Naive B cell (primary cell): ENCODE data around the gene SPO11. TPM values are rescaled to one million over a fixed set of nuclear protein-coding genes. Genes with fewer than 3 reads are reported as not detected.

Source experiments
- ATAC-seq, 2 donors: fragments of 150-1000 bp; cut with Tn5 transposase; 2 replicates each; pipeline ENCODE4 v1.10.0; 2021; ENCODE audit warnings: low read depth in 2 of 2, mild to moderate bottlenecking in 2 of 2, moderate library complexity in 2 of 2
- DNase-seq: peaks from one replicate; pipeline ENCODE4 v3.0.0; 2022
- H3K27ac Mint-ChIP-seq, 6 donors: one replicate each; pipeline ENCODE4 v1.8.0; 2020 to 2022; ENCODE audit warnings: mild to moderate bottlenecking in 6 of 6, mixed read lengths in 6 of 6, moderate library complexity in 5 of 6, inconsistent platforms in 2 of 6
- H3K27me3 Mint-ChIP-seq, 3 donors: one replicate each; pipeline ENCODE4 v1.8.0; 2021 to 2022; ENCODE audit warnings: mixed read lengths in 3 of 3, mild to moderate bottlenecking in 1 of 3
- H3K36me3 Mint-ChIP-seq, 2 donors: one replicate each; pipeline ENCODE4 v1.8.0; 2020 to 2022; ENCODE audit warnings: mixed read lengths in 2 of 2, inconsistent platforms in 1 of 2, mild to moderate bottlenecking in 1 of 2
- H3K4me1 Mint-ChIP-seq, 3 donors: one replicate each; pipeline ENCODE4 v1.8.0; 2020 to 2022; ENCODE audit warnings: mixed read lengths in 3 of 3, inconsistent platforms in 1 of 3, mild to moderate bottlenecking in 1 of 3, moderate library complexity in 1 of 3
- H3K4me3 Mint-ChIP-seq, 8 donors: one replicate each; pipeline ENCODE4 v1.8.0; 2020 to 2022; ENCODE audit warnings: mild to moderate bottlenecking in 8 of 8, mixed read lengths in 8 of 8, moderate library complexity in 8 of 8, inconsistent platforms in 2 of 8
- H3K9me3 Mint-ChIP-seq, 7 donors: one replicate each; pipeline ENCODE4 v1.8.0; 2020 to 2022; ENCODE audit warnings: mixed read lengths in 7 of 7, mild to moderate bottlenecking in 5 of 7, inconsistent platforms in 2 of 7, moderate library complexity in 1 of 7
- polyA plus RNA-seq, 6 donors: library from polyadenylated mRNA; unstranded; fragments of 300-500 nt; fragmentation: Illumina TruSeq; gene quantifications; one replicate each; pipeline ENCODE4 v1.2.3, GENCODE V29; 2021; ENCODE audit warnings: low read depth in 6 of 6

The SPO11 gene
- polyA plus RNA-seq, 6 donors from 2014 or later = not detected

- ATAC-seq (no peak), DNase-seq (no peak)
- Mint-ChIP-seq H3K27me3 (peaks cover 16 to 55% (median 40%) of the 10 kb centered on the region in 3 donors), H3K27ac (no peak overlapping the region), H3K4me1 (no peaks in the 10 kb centered on the region), H3K4me3 (no peak overlapping the region), H3K9me3 (no peaks in the 10 kb centered on the region), H3K36me3 (no peaks in the 10 kb centered on the region)
Observed at GRCh38 chr20:57315976-57316480, 13.6 kb upstream of the SPO11 start.

- Mint-ChIP-seq H3K36me3 (no peaks in the 10 kb centered on the region), H3K27ac (no peak overlapping the region), H3K9me3 (no peaks in the 10 kb centered on the region), H3K4me1 (no peaks in the 10 kb centered on the region), H3K4me3 (peak overlapping the region in 1 of 8 donors; percentile 6), H3K27me3 (peaks cover 22 to 62% (median 47%) of the 10 kb centered on the region in 3 donors)
- ATAC-seq (no peak), DNase-seq (no peak)
Observed at GRCh38 chr20:57316795-57317201, 12.8 kb upstream of the SPO11 start.

- no peak overlapping the region for H3K4me3 Mint-ChIP-seq
- H3K4me1 Mint-ChIP-seq = no peaks in the 10 kb centered on the region
- H3K36me3 Mint-ChIP-seq = no peaks in the 10 kb centered on the region
- ATAC-seq (no peak), DNase-seq (no peak)
- H3K9me3 Mint-ChIP-seq = peaks cover 0 to 1% (median 0%) of the 10 kb centered on the region in 7 donors
- no peak overlapping the region for H3K27ac Mint-ChIP-seq
- peaks cover 26 to 68% (median 52%) of the 10 kb centered on the region in 3 donors for H3K27me3 Mint-ChIP-seq
Observed at GRCh38 chr20:57317316-57317788, 12.3 kb upstream of the SPO11 start.

GRCh38 chr20:57317789-57318371 lies 11.7 kb upstream of the SPO11 start:
- Mint-ChIP-seq H3K36me3 (no peaks in the 10 kb centered on the region), H3K4me3 (no peak overlapping the region), H3K27me3 (peaks cover 31 to 73% (median 58%) of the 10 kb centered on the region in 3 donors), H3K9me3 (peaks cover 0 to 1% (median 0%) of the 10 kb centered on the region in 7 donors), H3K27ac (no peak overlapping the region), H3K4me1 (no peaks in the 10 kb centered on the region)
- ATAC-seq = no peak
- DNase-seq = no peak

- Mint-ChIP-seq H3K36me3 (no peaks in the 10 kb centered on the region), H3K4me1 (no peaks in the 10 kb centered on the region), H3K27ac (no peak overlapping the region), H3K27me3 (peaks cover 40 to 72% (median 62%) of the 10 kb centered on the region in 3 donors), H3K9me3 (peaks cover 0 to 1% (median 0%) of the 10 kb centered on the region in 7 donors), H3K4me3 (no peak overlapping the region)
- DNase-seq = no peak
- no peak for ATAC-seq
Observed at GRCh38 chr20:57319584-57319983, 10.0 kb upstream of the SPO11 start.

GRCh38 chr20:57320358-57320757 lies 9.2 kb upstream of the SPO11 start:
- no peak for DNase-seq
- no peak for ATAC-seq
- no peak overlapping the region for H3K4me3 Mint-ChIP-seq
- H3K27ac Mint-ChIP-seq = peak overlapping the region in 1 of 6 donors; percentile 41
- no peaks in the 10 kb centered on the region for H3K4me1 Mint-ChIP-seq
- H3K9me3 Mint-ChIP-seq = peaks cover 0 to 1% (median 0%) of the 10 kb centered on the region in 7 donors
- no peaks in the 10 kb centered on the region for H3K36me3 Mint-ChIP-seq
- peaks cover 48 to 74% (median 67%) of the 10 kb centered on the region in 3 donors for H3K27me3 Mint-ChIP-seq

GRCh38 chr20:57321142-57321541 lies 8.5 kb upstream of the SPO11 start:
- ATAC-seq (no peak), DNase-seq (no peak)
- Mint-ChIP-seq H3K9me3 (peaks cover 0 to 1% (median 0%) of the 10 kb centered on the region in 7 donors), H3K4me3 (no peak overlapping the region), H3K27ac (no peak overlapping the region), H3K27me3 (peaks cover 48 to 69% (median 62%) of the 10 kb centered on the region in 3 donors), H3K36me3 (no peaks in the 10 kb centered on the region), H3K4me1 (no peaks in the 10 kb centered on the region)

GRCh38 chr20:57322476-57322875 lies 7.1 kb upstream of the SPO11 start:
- H3K27me3 Mint-ChIP-seq = peaks cover 58 to 76% (median 76%) of the 10 kb centered on the region in 3 donors
- DNase-seq = no peak
- H3K9me3 Mint-ChIP-seq = peaks cover 0 to 1% (median 0%) of the 10 kb centered on the region in 7 donors
- ATAC-seq = no peak
- no peak overlapping the region for H3K27ac Mint-ChIP-seq
- H3K36me3 Mint-ChIP-seq = no peaks in the 10 kb centered on the region
- no peaks in the 10 kb centered on the region for H3K4me1 Mint-ChIP-seq
- H3K4me3 Mint-ChIP-seq = no peak overlapping the region

GRCh38 chr20:57323034-57323433 lies 6.6 kb upstream of the SPO11 start:
- peaks cover 0 to 1% (median 0%) of the 10 kb centered on the region in 7 donors for H3K9me3 Mint-ChIP-seq
- no peaks in the 10 kb centered on the region for H3K4me1 Mint-ChIP-seq
- H3K36me3 Mint-ChIP-seq = no peaks in the 10 kb centered on the region
- ATAC-seq (no peak), DNase-seq (no peak)
- H3K27me3 Mint-ChIP-seq = peaks cover 61 to 78% (median 76%) of the 10 kb centered on the region in 3 donors
- no peak overlapping the region for H3K4me3 Mint-ChIP-seq
- H3K27ac Mint-ChIP-seq = no peak overlapping the region

GRCh38 chr20:57325632-57326356 lies 3.8 kb upstream of the SPO11 start:
- Mint-ChIP-seq H3K27me3 (peaks cover 50 to 76% (median 57%) of the 10 kb centered on the region in 3 donors), H3K4me3 (no peak overlapping the region), H3K36me3 (no peaks in the 10 kb centered on the region), H3K9me3 (peaks cover 0 to 1% (median 0%) of the 10 kb centered on the region in 7 donors), H3K4me1 (no peaks in the 10 kb centered on the region), H3K27ac (no peak overlapping the region)
- ATAC-seq (no peak), DNase-seq (no peak)

- peak overlapping the region in 1 of 6 donors; percentile 7 for H3K27ac Mint-ChIP-seq
- peaks cover 50 to 74% (median 57%) of the 10 kb centered on the region in 3 donors for H3K27me3 Mint-ChIP-seq
- ATAC-seq = no peak
- no peaks in the 10 kb centered on the region for H3K36me3 Mint-ChIP-seq
- H3K4me3 Mint-ChIP-seq = no peak overlapping the region
- no peaks in the 10 kb centered on the region for H3K4me1 Mint-ChIP-seq
- no peak for DNase-seq
- peaks cover 0 to 1% (median 0%) of the 10 kb centered on the region in 7 donors for H3K9me3 Mint-ChIP-seq
Observed at GRCh38 chr20:57326667-57327455, 2.7 kb upstream of the SPO11 start.

GRCh38 chr20:57327820-57328219 lies 1.8 kb upstream of the SPO11 start:
- Mint-ChIP-seq H3K27ac (no peak overlapping the region), H3K27me3 (peaks cover 47 to 65% (median 53%) of the 10 kb centered on the region in 3 donors), H3K4me1 (no peaks in the 10 kb centered on the region), H3K4me3 (no peak overlapping the region), H3K9me3 (no peaks in the 10 kb centered on the region), H3K36me3 (no peaks in the 10 kb centered on the region)
- no peak for DNase-seq
- ATAC-seq = no peak

GRCh38 chr20:57330998-57331397 lies 1.4 kb downstream of the SPO11 start:
- peaks cover 33 to 52% (median 38%) of the 10 kb centered on the region in 3 donors for H3K27me3 Mint-ChIP-seq
- H3K4me1 Mint-ChIP-seq = no peaks in the 10 kb centered on the region
- H3K4me3 Mint-ChIP-seq = no peak overlapping the region
- no peak overlapping the region for H3K27ac Mint-ChIP-seq
- no peaks in the 10 kb centered on the region for H3K9me3 Mint-ChIP-seq
- no peak for DNase-seq
- no peak for ATAC-seq
- no peaks in the 10 kb centered on the region for H3K36me3 Mint-ChIP-seq
